Peyer's patch (tissue), 4 donors: Measurements from ENCODE around the gene PSG4.
"Not testable (repeated sequence)": the region's sequence is repeated elsewhere in the genome, so short reads cannot be mapped to it uniquely, and the experiment has no call there.

ENCODE experiments used
- CTCF ChIP-seq, 6 experiments: fragments of 450-650 bp in 4 of 6; fragments of 200-600 bp in 2 of 6; sonication (generic) in 1 of 6; IDR thresholded peaks; one replicate each; pipeline ENCODE4 v1.5.1; 2017 to 2019; ENCODE audit warnings: antibody characterized with exemption in 6 of 6, mild to moderate bottlenecking in 3 of 6, moderate library complexity in 1 of 6
- POLR2A ChIP-seq, 2 donors: fragments of 450-650 bp; IDR thresholded peaks; one replicate each; pipeline ENCODE4 v1.5.1; 2017; ENCODE audit warnings: antibody characterized with exemption in 2 of 2, mild to moderate bottlenecking in 2 of 2, moderate library complexity in 2 of 2

GRCh38 chr19:43221891-43222290 lies 16.5 kb upstream of the PSG4 start:
- TF ChIP-seq POLR2A, CTCF (IDR thresholded peaks at IDR 0.05): not testable (repeated sequence)
